Measurements from ENCODE around the gene WDR6. TPM values are rescaled to one million over a fixed set of nuclear protein-coding genes. Genes with fewer than 3 reads are reported as not detected.

WDR6 gene
- total and polyA plus RNA-seq, 2 donors (not counting 1 experiment from before 2014, with no cell fraction given), result 58.7 to 77.9 TPM

GRCh38 chr3:49012441-49013017 lies 5.3 kb downstream of the WDR6 start:
- Histone ChIP-seq H3K36me3 (ENCODE audit: control insufficient read depth, insufficient read depth, low read length) (peaks cover 37% of the 10 kb centered on the region), H2AFZ (ENCODE audit: low read length) (no peak overlapping the region), H3K4me3 (replicated peaks in 1 of 4; ENCODE audit: control extremely low read depth in 1 of 4, insufficient read depth in 1 of 4, low read depth in 3 of 4, low read length in 4 of 4) (no peak overlapping the region), H3K79me2 (ENCODE audit: control insufficient read depth, insufficient read depth, low read length) (peaks cover 42% of the 10 kb centered on the region), H3K27me3 (ENCODE audit: control insufficient read depth, insufficient read depth, low read length) (no peaks in the 10 kb centered on the region), H3K9me3 (ENCODE audit: control insufficient read depth, insufficient read depth, low read depth, low read length) (no peaks in the 10 kb centered on the region), H3K4me1 (ENCODE audit: control insufficient read depth, extremely low read depth, insufficient read depth, low read length) (peaks cover 6% of the 10 kb centered on the region), H3K9ac (ENCODE audit: insufficient read depth, low read length) (no peak overlapping the region), H3K27ac (ENCODE audit: insufficient read depth, low read length) (no peak overlapping the region), H4K20me1 (ENCODE audit: control insufficient read depth, extremely low read depth, insufficient read depth, low read length) (no peaks in the 10 kb centered on the region), H3K4me2 (ENCODE audit: extremely low read depth, insufficient read depth, low read length) (no peak overlapping the region)
- no peak for TF ChIP-seq CTCF (conservative IDR thresholded peaks at IDR 0.05 in 1 of 2, IDR thresholded peaks at IDR 0.05 in 1 of 2; ENCODE audit: low read depth in 1 of 2, low read length in 2 of 2)
- no peak for TF ChIP-seq EZH2 (IDR thresholded peaks at IDR 0.05; ENCODE audit: low read length, missing control alignments)
- no peak for DNase-seq (ENCODE audit: low read depth in 2 of 2)

GRCh38 chr3:49013113-49013737 lies 6.0 kb downstream of the WDR6 start:
- H3K9ac ChIP-seq (ENCODE audit: insufficient read depth, low read length), result no peak overlapping the region
- peaks cover 37% of the 10 kb centered on the region for H3K36me3 ChIP-seq (ENCODE audit: control insufficient read depth, insufficient read depth, low read length)

More at GRCh38 chr3:49013113-49013737, 6.0 kb downstream of the WDR6 start:
- Histone ChIP-seq H3K27me3 (ENCODE audit: control insufficient read depth, insufficient read depth, low read length) (no peaks in the 10 kb centered on the region), H4K20me1 (ENCODE audit: control insufficient read depth, extremely low read depth, insufficient read depth, low read length) (no peaks in the 10 kb centered on the region), H3K9me3 (ENCODE audit: control insufficient read depth, insufficient read depth, low read depth, low read length) (no peaks in the 10 kb centered on the region), H3K4me3 (replicated peaks in 1 of 4; ENCODE audit: control extremely low read depth in 1 of 4, insufficient read depth in 1 of 4, low read depth in 3 of 4, low read length in 4 of 4) (no peak overlapping the region), H3K4me2 (ENCODE audit: extremely low read depth, insufficient read depth, low read length) (no peak overlapping the region), H3K27ac (ENCODE audit: insufficient read depth, low read length) (no peak overlapping the region), H2AFZ (ENCODE audit: low read length) (no peak overlapping the region), H3K79me2 (ENCODE audit: control insufficient read depth, insufficient read depth, low read length) (peaks cover 40% of the 10 kb centered on the region), H3K4me1 (ENCODE audit: control insufficient read depth, extremely low read depth, insufficient read depth, low read length) (peaks cover 6% of the 10 kb centered on the region)
- TF ChIP-seq CTCF (conservative IDR thresholded peaks at IDR 0.05 in 1 of 2, IDR thresholded peaks at IDR 0.05 in 1 of 2; ENCODE audit: low read depth in 1 of 2, low read length in 2 of 2) (no peak), EZH2 (IDR thresholded peaks at IDR 0.05; ENCODE audit: low read length, missing control alignments) (no peak)
- DNase-seq (ENCODE audit: low read depth in 2 of 2), result no peak

Data from fibroblast of lung (primary cell).